Thymus (tissue), 11 donors: ENCODE data around the gene AKNA. TPM values are rescaled to one million over a fixed set of nuclear protein-coding genes. Genes with fewer than 3 reads are reported as not detected.

ENCODE experiments used
- DNase-seq, 9 donors: peaks; one replicate each; pipeline ENCODE4 v3.0.0-alpha.2; 2013; ENCODE audit warnings: low spot score in 9 of 9, low read depth in 6 of 9, missing footprints in 1 of 9
- H3K27ac ChIP-seq, 2 donors: one replicate each; pipeline ENCODE4 v1.5.1; 2013; ENCODE audit warnings: control low read depth in 1 of 2, low read depth in 1 of 2, low read length in 1 of 2, mild to moderate bottlenecking in 1 of 2, moderate library complexity in 1 of 2
- H3K27me3 ChIP-seq, 2 donors: one replicate each; pipeline ENCODE4 v1.5.1; 2013; ENCODE audit warnings: low read length in 1 of 2; ENCODE audit not compliant: control insufficient read depth in 2 of 2, insufficient read depth in 1 of 2
- H3K36me3 ChIP-seq, 2 donors: one replicate each; pipeline ENCODE4 v1.5.1; 2013; ENCODE audit warnings: low read length in 1 of 2, mild to moderate bottlenecking in 1 of 2, moderate library complexity in 1 of 2; ENCODE audit not compliant: control insufficient read depth in 2 of 2, insufficient read depth in 2 of 2
- H3K4me1 ChIP-seq, 2 donors: one replicate each; pipeline ENCODE4 v1.5.1; 2013; ENCODE audit warnings: low read length in 2 of 2; ENCODE audit not compliant: control insufficient read depth in 2 of 2, insufficient read depth in 2 of 2
- H3K4me3 ChIP-seq, 2 donors: one replicate each; pipeline ENCODE4 v1.5.1; 2013; ENCODE audit warnings: low read length in 2 of 2, control low read depth in 1 of 2, mild to moderate bottlenecking in 1 of 2
- H3K9me3 ChIP-seq, 2 donors: one replicate each; pipeline ENCODE4 v1.5.1; 2013; ENCODE audit warnings: low read length in 1 of 2, mild to moderate bottlenecking in 1 of 2; ENCODE audit not compliant: control insufficient read depth in 2 of 2, insufficient read depth in 1 of 2
- WGBS: extraction: QIAGEN DNeasy Blood & Tissue Kit; methylation state at CpG from one replicate; pipeline ENCODE4 v1.1.7; 2013; 5-methylcytosine and 5-hydroxymethylcytosine counted together
- polyA plus RNA-seq: library from polyadenylated mRNA; stranded (reverse); fragments of 200-250 nt; gene quantifications from one replicate; pipeline ENCODE4 v1.2.3, GENCODE V29; 2013
- total RNA-seq: library from RNA; stranded (reverse); fragments of 120-200 nt; gene quantifications from one replicate; pipeline ENCODE4 v1.2.4, GENCODE V29; 2013
- donor health status: healthy.

The AKNA gene
- total and polyA plus RNA-seq, 2 donors, result 52.2 to 162 TPM

- H3K4me1 ChIP-seq, result peaks cover 4 to 12% of the 10 kb centered on the region in 2 donors
- DNase-seq, result no peak
- H3K4me3 ChIP-seq, result no peak overlapping the region
- no peak overlapping the region for H3K27ac ChIP-seq
- H3K36me3 ChIP-seq, result peaks cover 0 to 19% of the 10 kb centered on the region in 2 donors
- 98% methylated on average over 2 of the region's 2 CpGs for WGBS
- no peaks in the 10 kb centered on the region for H3K27me3 ChIP-seq
- no peaks in the 10 kb centered on the region for H3K9me3 ChIP-seq
These were observed 16.7 kb upstream of the AKNA start for GRCh38 chr9:114404531-114404930.

GRCh38 chr9:114403153-114403756 lies 15.5 kb upstream of the AKNA start:
- H3K27ac ChIP-seq, result no peak overlapping the region
- WGBS, result 98% methylated on average over 16 of the region's 16 CpGs
- DNase-seq, result no peak

GRCh38 chr9:114401344-114401743 lies 13.6 kb upstream of the AKNA start:
- Histone ChIP-seq H3K9me3 (no peaks in the 10 kb centered on the region), H3K27ac (no peak overlapping the region), H3K4me3 (no peak overlapping the region), H3K36me3 (peaks cover 5 to 11% of the 10 kb centered on the region in 2 donors), H3K27me3 (no peaks in the 10 kb centered on the region), H3K4me1 (peaks cover 16 to 30% of the 10 kb centered on the region in 2 donors)
- DNase-seq, result no peak
- WGBS, result 93% methylated on average over 7 of the region's 7 CpGs

More at GRCh38 chr9:114403153-114403756, 15.5 kb upstream of the AKNA start:
- Histone ChIP-seq H3K36me3 (peaks cover 0 to 19% of the 10 kb centered on the region in 2 donors), H3K4me1 (peaks cover 7 to 17% of the 10 kb centered on the region in 2 donors), H3K9me3 (no peaks in the 10 kb centered on the region), H3K4me3 (no peak overlapping the region), H3K27me3 (no peaks in the 10 kb centered on the region)

GRCh38 chr9:114400772-114401171 lies 13.0 kb upstream of the AKNA start:
- Histone ChIP-seq H3K4me3 (no peak overlapping the region), H3K27me3 (no peaks in the 10 kb centered on the region), H3K4me1 (peaks cover 19 to 34% of the 10 kb centered on the region in 2 donors), H3K9me3 (no peaks in the 10 kb centered on the region), H3K27ac (no peak overlapping the region), H3K36me3 (peaks cover 5 to 6% of the 10 kb centered on the region in 2 donors)
- 72% methylated on average over 2 of the region's 2 CpGs for WGBS
- no peak for DNase-seq

- no peak for DNase-seq
- 88% methylated on average over 1 of the region's 1 CpG for WGBS
- Histone ChIP-seq H3K4me1 (peaks cover 20 to 35% of the 10 kb centered on the region in 2 donors), H3K4me3 (no peak overlapping the region), H3K27ac (peak overlapping the region in 1 of 2 donors; percentile 2), H3K9me3 (no peaks in the 10 kb centered on the region), H3K36me3 (peaks cover 5 to 6% of the 10 kb centered on the region in 2 donors), H3K27me3 (no peaks in the 10 kb centered on the region)
These were observed 12.4 kb upstream of the AKNA start for GRCh38 chr9:114400219-114400618.

- 93% methylated on average over 4 of the region's 4 CpGs for WGBS
- H3K27ac ChIP-seq, result no peak overlapping the region
- no peaks in the 10 kb centered on the region for H3K9me3 ChIP-seq
These were observed 11.6 kb upstream of the AKNA start for GRCh38 chr9:114399381-114399780.

GRCh38 chr9:114397848-114398605 lies 10.2 kb upstream of the AKNA start:
- peak overlapping the region; percentile 89 to 92 for H3K27ac ChIP-seq
- peaks cover 5 to 6% of the 10 kb centered on the region in 2 donors for H3K36me3 ChIP-seq
- H3K4me1 ChIP-seq, result peaks cover 27 to 41% of the 10 kb centered on the region in 2 donors
- under 1% methylated on average over 66 of the region's 66 CpGs for WGBS
- H3K9me3 ChIP-seq, result no peaks in the 10 kb centered on the region
- peak; percentile 76 to 98 (median 94) for DNase-seq
- H3K4me3 ChIP-seq, result peak overlapping the region; percentile 76 to 88
- H3K27me3 ChIP-seq, result no peaks in the 10 kb centered on the region

More at GRCh38 chr9:114399381-114399780, 11.6 kb upstream of the AKNA start:
- peaks cover 5 to 6% of the 10 kb centered on the region in 2 donors for H3K36me3 ChIP-seq
- DNase-seq, result no peak
- peaks cover 27 to 38% of the 10 kb centered on the region in 2 donors for H3K4me1 ChIP-seq
- H3K27me3 ChIP-seq, result no peaks in the 10 kb centered on the region
- no peak overlapping the region for H3K4me3 ChIP-seq

GRCh38 chr9:114397219-114397847 lies 9.6 kb upstream of the AKNA start:
- H3K4me3 ChIP-seq, result peak overlapping the region; percentile 76 to 88
- H3K27ac ChIP-seq, result peak overlapping the region; percentile 89 to 92
- peaks cover 32 to 47% of the 10 kb centered on the region in 2 donors for H3K4me1 ChIP-seq
- no peaks in the 10 kb centered on the region for H3K9me3 ChIP-seq
- DNase-seq, result no peak
- WGBS, result 44% methylated on average over 14 of the region's 14 CpGs
- H3K36me3 ChIP-seq, result peaks cover under 1 to 5% of the 10 kb centered on the region in 2 donors
- no peaks in the 10 kb centered on the region for H3K27me3 ChIP-seq
